Stimulated activated CD4-positive, alpha-beta T cell treated with anti-CD3 and anti-CD28 coated beads, Interleukin-15, amount 100 ng/mL, for 48 hours (primary cell): Measurements from ENCODE around the gene SYT5.

Experiments
- DNase-seq, 2 donors: peaks; one replicate each; pipeline ENCODE4 v3.0.0-alpha.2; 2020; ENCODE audit warnings: low read depth in 2 of 2

SYT5 gene

GRCh38 chr19:55147545-55148251 is 32.4 kb downstream of the SYT5 start:
- no peak for DNase-seq

GRCh38 chr19:55146705-55147273 is 33.3 kb downstream of the SYT5 start:
- no peak for DNase-seq

- no peak for DNase-seq
Measured at GRCh38 chr19:55146078-55146704, 33.9 kb downstream of the SYT5 start.

GRCh38 chr19:55145232-55145631 is 34.9 kb downstream of the SYT5 start:
- no peak for DNase-seq

- no peak for DNase-seq
Measured at GRCh38 chr19:55141696-55142095, 38.4 kb downstream of the SYT5 start.

GRCh38 chr19:55137915-55138314 is 42.2 kb downstream of the SYT5 start:
- DNase-seq, result no peak

- no peak for DNase-seq
Measured at GRCh38 chr19:55136399-55137102, 43.5 kb downstream of the SYT5 start.

GRCh38 chr19:55134736-55135135 is 45.4 kb downstream of the SYT5 start:
- no peak for DNase-seq

GRCh38 chr19:55133639-55134444 is 46.2 kb downstream of the SYT5 start:
- no peak for DNase-seq

GRCh38 chr19:55132453-55133129 is 47.5 kb downstream of the SYT5 start:
- no peak for DNase-seq

GRCh38 chr19:55131421-55131820 is 48.7 kb downstream of the SYT5 start:
- DNase-seq, result no peak
